Stimulated activated CD8-positive, alpha-beta memory T cell treated with anti-CD3 and anti-CD28 coated beads, Interleukin-12 subunit alpha, Interleukin-12 subunit beta, amount 100 ng/mL, for 1 hour (primary cell): ENCODE measurements around the gene TTYH3.
"Not testable (repeated sequence)": the region's sequence is repeated elsewhere in the genome, so short reads cannot be mapped to it uniquely, and the experiment has no call there.

Experiments
- DNase-seq: peaks from one replicate; pipeline ENCODE4 v3.0.0-alpha.2; 2020; ENCODE audit warnings: low read depth

TTYH3 gene

GRCh38 chr7:2603044-2603965 is 28.5 kb upstream of the TTYH3 start:
- DNase-seq: no peak

- DNase-seq: no peak
Observed at GRCh38 chr7:2604608-2605174, 27.1 kb upstream of the TTYH3 start.

GRCh38 chr7:2605608-2606538 is 25.9 kb upstream of the TTYH3 start:
- no peak for DNase-seq

- DNase-seq: no peak
Observed at GRCh38 chr7:2606539-2606936, 25.2 kb upstream of the TTYH3 start.

- no peak for DNase-seq
Observed at GRCh38 chr7:2607122-2607922, 24.5 kb upstream of the TTYH3 start.

- DNase-seq: no peak
Observed at GRCh38 chr7:2607923-2608904, 23.6 kb upstream of the TTYH3 start.

- DNase-seq: no peak
Observed at GRCh38 chr7:2608921-2609411, 22.8 kb upstream of the TTYH3 start.

- DNase-seq: not testable (repeated sequence)
Observed at GRCh38 chr7:2609646-2610045, 22.1 kb upstream of the TTYH3 start.

GRCh38 chr7:2610466-2610865 is 21.3 kb upstream of the TTYH3 start:
- DNase-seq: no peak

GRCh38 chr7:2610898-2611297 is 20.9 kb upstream of the TTYH3 start:
- DNase-seq: no peak

- DNase-seq: no peak
Observed at GRCh38 chr7:2611401-2611800, 20.4 kb upstream of the TTYH3 start.

GRCh38 chr7:2611922-2612321 is 19.9 kb upstream of the TTYH3 start:
- DNase-seq: no peak

- no peak for DNase-seq
Observed at GRCh38 chr7:2612445-2613097, 19.2 kb upstream of the TTYH3 start.

- DNase-seq: no peak
Observed at GRCh38 chr7:2613098-2613930, 18.5 kb upstream of the TTYH3 start.

GRCh38 chr7:2613931-2614600 is 17.7 kb upstream of the TTYH3 start:
- DNase-seq: no peak

- no peak for DNase-seq
Observed at GRCh38 chr7:2614631-2615330, 17.0 kb upstream of the TTYH3 start.
